ENCODE data around the gene MORN4. TPM values are rescaled to one million over a fixed set of nuclear protein-coding genes. Genes with fewer than 3 reads are reported as not detected.

MORN4 gene
- total RNA-seq, 3 donors from 2014 or later (not counting 1 experiment from before 2014, with no cell fraction given): 0.14 to 2.0 (median 1.6) TPM

DNA sequence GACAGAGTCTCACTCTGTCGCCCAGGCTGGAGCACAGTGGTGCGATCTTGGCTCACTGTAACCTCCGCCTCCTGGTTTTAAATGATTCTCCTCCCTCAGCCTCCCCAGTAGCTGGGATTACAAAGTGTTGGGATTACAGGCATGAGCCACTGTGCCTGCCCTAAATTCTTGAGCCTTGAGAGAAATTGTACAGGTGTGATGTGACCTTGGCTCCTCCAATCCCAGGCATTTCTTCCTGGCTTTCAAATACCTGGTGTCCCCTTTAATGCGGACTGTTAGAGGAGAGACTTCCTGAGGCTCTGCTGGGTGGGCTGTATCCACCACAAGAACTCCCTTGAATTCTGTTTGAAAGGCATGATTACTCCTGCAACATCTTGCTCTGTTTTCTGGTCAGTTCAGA is 15.0 kb downstream of the MORN4 start:
- Histone ChIP-seq H3K36me3 (ENCODE audit: control insufficient read depth, insufficient read depth, low read length) (no peaks in the 10 kb centered on the region), H3K27me3 (ENCODE audit: control insufficient read depth, insufficient read depth, low read length) (no peaks in the 10 kb centered on the region), H3K4me1 (ENCODE audit: control insufficient read depth, insufficient read depth, low read length) (no peaks in the 10 kb centered on the region), H3K27ac (ENCODE audit: low read length) (no peak overlapping the region), H3K4me3 (ENCODE audit: low read length) (no peak overlapping the region), H3K9me3 (ENCODE audit: control insufficient read depth, insufficient read depth, low read length) (no peaks in the 10 kb centered on the region)
- ATAC-seq: no peak
- no peaks in the 10 kb centered on the region for H3K9me3 Mint-ChIP-seq
- no peak overlapping the region for H3K27ac Mint-ChIP-seq
- 93% methylated on average over 1 of the region's 4 CpGs for WGBS (ENCODE audit: insufficient coverage)
- H3K27me3 Mint-ChIP-seq (ENCODE audit: low read depth in 2 of 2): no peaks in the 10 kb centered on the region
- no peak for DNase-seq
- H3K4me3 Mint-ChIP-seq: no peak overlapping the region
- intact Hi-C loops (cut with micrococcal nuclease): no loop called here
- H3K4me1 Mint-ChIP-seq: no peaks in the 10 kb centered on the region
- no peaks in the 10 kb centered on the region for H3K36me3 Mint-ChIP-seq
- TF ChIP-seq, protein P1, sequence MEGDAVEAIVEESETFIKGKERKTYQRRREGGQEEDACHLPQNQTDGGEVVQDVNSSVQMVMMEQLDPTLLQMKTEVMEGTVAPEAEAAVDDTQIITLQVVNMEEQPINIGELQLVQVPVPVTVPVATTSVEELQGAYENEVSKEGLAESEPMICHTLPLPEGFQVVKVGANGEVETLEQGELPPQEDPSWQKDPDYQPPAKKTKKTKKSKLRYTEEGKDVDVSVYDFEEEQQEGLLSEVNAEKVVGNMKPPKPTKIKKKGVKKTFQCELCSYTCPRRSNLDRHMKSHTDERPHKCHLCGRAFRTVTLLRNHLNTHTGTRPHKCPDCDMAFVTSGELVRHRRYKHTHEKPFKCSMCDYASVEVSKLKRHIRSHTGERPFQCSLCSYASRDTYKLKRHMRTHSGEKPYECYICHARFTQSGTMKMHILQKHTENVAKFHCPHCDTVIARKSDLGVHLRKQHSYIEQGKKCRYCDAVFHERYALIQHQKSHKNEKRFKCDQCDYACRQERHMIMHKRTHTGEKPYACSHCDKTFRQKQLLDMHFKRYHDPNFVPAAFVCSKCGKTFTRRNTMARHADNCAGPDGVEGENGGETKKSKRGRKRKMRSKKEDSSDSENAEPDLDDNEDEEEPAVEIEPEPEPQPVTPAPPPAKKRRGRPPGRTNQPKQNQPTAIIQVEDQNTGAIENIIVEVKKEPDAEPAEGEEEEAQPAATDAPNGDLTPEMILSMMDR (IDR thresholded peaks at IDR 0.05): no peak

DNA sequence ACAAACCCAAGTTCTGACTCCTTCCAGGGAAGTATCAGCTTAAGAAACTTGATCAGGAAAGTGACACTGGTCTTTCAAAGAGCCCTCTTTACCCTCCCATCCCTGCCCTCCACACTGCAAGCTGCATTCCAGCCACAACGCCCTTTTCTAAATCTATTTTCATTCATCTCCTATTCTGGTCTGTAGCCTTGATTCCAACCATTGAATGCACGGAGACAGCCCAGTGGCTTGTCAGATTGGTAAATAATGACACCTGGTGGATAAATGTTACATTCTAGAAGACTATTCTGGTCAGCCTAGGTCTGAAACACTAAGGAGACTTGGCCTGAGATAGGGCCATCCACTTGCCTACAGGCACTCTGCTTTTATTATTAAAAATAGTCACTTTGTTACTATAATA is 20.9 kb downstream of the MORN4 start:
- Mint-ChIP-seq H3K36me3 (no peaks in the 10 kb centered on the region), H3K27me3 (ENCODE audit: low read depth in 2 of 2) (peaks cover 0 to 3% of the 10 kb centered on the region in 2 donors), H3K4me3 (no peak overlapping the region), H3K27ac (no peak overlapping the region), H3K4me1 (no peaks in the 10 kb centered on the region), H3K9me3 (no peaks in the 10 kb centered on the region)
- no peaks in the 10 kb centered on the region for H3K36me3 ChIP-seq (ENCODE audit: control insufficient read depth, insufficient read depth, low read length)
- 72% methylated on average over 2 of the region's 2 CpGs for WGBS (ENCODE audit: insufficient coverage)
- no peak overlapping the region for H3K4me3 ChIP-seq (ENCODE audit: low read length)
- TF ChIP-seq, protein P1 (IDR thresholded peaks at IDR 0.05): no peak
- H3K27me3 ChIP-seq (ENCODE audit: control insufficient read depth, insufficient read depth, low read length): no peaks in the 10 kb centered on the region
- intact Hi-C loops (cut with micrococcal nuclease): loop anchor here (1.0 kb wide), 1 partner anchor 40 kb away; the partner anchor contains the start of gene ANKRD2
- H3K9me3 ChIP-seq (ENCODE audit: control insufficient read depth, insufficient read depth, low read length): no peaks in the 10 kb centered on the region
- H3K4me1 ChIP-seq (ENCODE audit: control insufficient read depth, insufficient read depth, low read length): no peaks in the 10 kb centered on the region
- DNase-seq (peak in 1 of 2 donors; percentile 12), ATAC-seq (peak in 2 of 3 donors; percentile 63 to 64)
- H3K27ac ChIP-seq (ENCODE audit: low read length): no peak overlapping the region

DNA sequence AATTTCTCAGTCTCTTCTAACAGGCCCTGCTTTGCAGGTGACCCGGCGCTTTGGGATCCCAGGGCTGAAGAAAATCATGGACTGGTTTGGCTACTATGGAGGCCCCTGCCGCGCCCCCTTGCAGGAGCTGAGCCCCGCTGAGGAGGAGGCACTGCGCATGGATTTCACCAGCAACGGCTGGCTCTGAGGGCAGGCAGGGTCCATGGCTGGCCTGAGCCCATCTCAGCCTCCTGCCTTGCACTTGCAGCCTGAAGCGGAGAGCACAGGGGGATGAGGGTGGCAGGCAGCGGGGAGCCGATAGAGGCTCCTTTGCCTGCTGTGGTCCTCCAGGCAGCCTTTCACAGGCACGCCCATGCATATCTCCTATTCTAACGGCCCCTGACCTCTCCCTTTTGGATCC is 21.8 kb downstream of the MORN4 start:
- Mint-ChIP-seq H3K27ac (no peak overlapping the region), H3K4me3 (no peak overlapping the region), H3K4me1 (no peaks in the 10 kb centered on the region), H3K36me3 (no peaks in the 10 kb centered on the region), H3K27me3 (ENCODE audit: low read depth in 2 of 2) (peaks cover 0 to 6% of the 10 kb centered on the region in 2 donors), H3K9me3 (no peaks in the 10 kb centered on the region)
- TF ChIP-seq, protein P1 (IDR thresholded peaks at IDR 0.05): no peak
- Histone ChIP-seq H3K27ac (ENCODE audit: low read length) (no peak overlapping the region), H3K27me3 (ENCODE audit: control insufficient read depth, insufficient read depth, low read length) (no peaks in the 10 kb centered on the region), H3K4me1 (ENCODE audit: control insufficient read depth, insufficient read depth, low read length) (no peaks in the 10 kb centered on the region), H3K9me3 (ENCODE audit: control insufficient read depth, insufficient read depth, low read length) (no peaks in the 10 kb centered on the region), H3K4me3 (ENCODE audit: low read length) (no peak overlapping the region), H3K36me3 (ENCODE audit: control insufficient read depth, insufficient read depth, low read length) (no peaks in the 10 kb centered on the region)
- 92% methylated on average over 12 of the region's 12 CpGs for WGBS (ENCODE audit: insufficient coverage)
- DNase-seq: no peak
- ATAC-seq: no peak
- intact Hi-C loops (cut with micrococcal nuclease): no loop called here

DNA sequence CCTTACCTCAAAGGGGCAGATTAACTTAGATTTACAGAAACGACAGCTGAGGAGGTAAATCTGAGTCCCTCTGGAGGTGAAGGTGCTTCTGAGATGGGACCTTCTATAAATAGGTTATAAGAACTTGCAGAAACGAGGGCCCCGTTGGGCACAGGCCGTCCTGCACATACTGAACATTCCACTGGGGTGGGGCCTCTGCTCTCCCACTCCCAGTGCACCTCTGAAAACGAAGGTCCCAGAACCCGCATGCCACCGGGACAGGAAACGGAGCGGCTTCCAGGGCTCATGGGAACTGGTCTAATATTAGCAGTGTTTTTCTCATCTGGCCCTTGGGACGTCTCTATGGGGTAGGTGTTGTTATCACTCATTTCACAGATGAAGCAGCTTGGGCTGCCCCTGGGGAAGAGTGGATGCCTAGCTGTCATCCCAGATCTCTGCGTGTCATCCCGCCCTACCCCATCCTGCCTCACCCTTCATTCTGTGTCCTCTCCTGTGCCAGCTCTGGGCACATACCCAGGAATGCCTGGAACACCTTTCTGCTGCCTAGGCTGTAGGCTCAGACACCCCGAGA is 24.2 kb downstream of the MORN4 start:
- Histone ChIP-seq H3K27me3 (ENCODE audit: control insufficient read depth, insufficient read depth, low read length) (no peaks in the 10 kb centered on the region), H3K27ac (ENCODE audit: low read length) (no peak overlapping the region), H3K9me3 (ENCODE audit: control insufficient read depth, insufficient read depth, low read length) (no peaks in the 10 kb centered on the region), H3K4me1 (ENCODE audit: control insufficient read depth, insufficient read depth, low read length) (no peaks in the 10 kb centered on the region), H3K4me3 (ENCODE audit: low read length) (no peak overlapping the region), H3K36me3 (ENCODE audit: control insufficient read depth, insufficient read depth, low read length) (no peaks in the 10 kb centered on the region)
- Mint-ChIP-seq H3K4me3 (no peak overlapping the region), H3K9me3 (no peaks in the 10 kb centered on the region), H3K4me1 (no peaks in the 10 kb centered on the region), H3K27ac (no peak overlapping the region), H3K27me3 (ENCODE audit: low read depth in 2 of 2) (peaks cover 0 to 6% of the 10 kb centered on the region in 2 donors), H3K36me3 (no peaks in the 10 kb centered on the region)
- WGBS (ENCODE audit: insufficient coverage): 89% methylated on average over 13 of the region's 13 CpGs
- TF ChIP-seq, protein P1 (IDR thresholded peaks at IDR 0.05): no peak
- no peak for ATAC-seq
- no peak for DNase-seq
- intact Hi-C loops (cut with micrococcal nuclease): no loop called here
